ENCODE results near the gene PDZRN4.

GRCh38 chr12:41419131-41419893, 231.2 kb downstream of the PDZRN4 start:
- no peak for TF ChIP-seq CTCF (IDR thresholded peaks at IDR 0.05)
- no peak for TF ChIP-seq POLR2A (IDR thresholded peaks at IDR 0.05)
